ENCODE data around the gene CDH12. TPM values are rescaled to one million over a fixed set of nuclear protein-coding genes. Genes with fewer than 3 reads are reported as not detected.
"Not testable (repeated sequence)": the region's sequence is repeated elsewhere in the genome, so short reads cannot be mapped to it uniquely, and the experiment has no call there.

The CDH12 gene
- total RNA-seq, 1 donor from 2014 or later, result not detected

GRCh38 chr5:22372826-22373660 lies 480.1 kb downstream of the CDH12 start:
- DNase-seq (no peak), ATAC-seq (ENCODE audit: poor library complexity) (no peak)
- intact Hi-C loops (cut with DNase I), result no loop called here

GRCh38 chr5:22372376-22372775 lies 480.8 kb downstream of the CDH12 start:
- no peak for DNase-seq
- ATAC-seq (ENCODE audit: poor library complexity), result no peak
- intact Hi-C loops (cut with DNase I), result no loop called here

GRCh38 chr5:22354956-22355355 lies 498.2 kb downstream of the CDH12 start:
- no peak for DNase-seq
- no peak for ATAC-seq (ENCODE audit: poor library complexity)
- intact Hi-C loops (cut with DNase I), result no loop called here

- no peak for DNase-seq
- no peak for ATAC-seq (ENCODE audit: poor library complexity)
- intact Hi-C loops (cut with DNase I), result no loop called here
Observed at GRCh38 chr5:22352493-22352892, 500.7 kb downstream of the CDH12 start.

- DNase-seq (no peak), ATAC-seq (ENCODE audit: poor library complexity) (no peak)
- intact Hi-C loops (cut with DNase I), result no loop called here
Observed at GRCh38 chr5:22351178-22351577, 502.0 kb downstream of the CDH12 start.

- intact Hi-C loops (cut with DNase I), result no loop called here
- DNase-seq (no peak), ATAC-seq (ENCODE audit: poor library complexity) (no peak)
Observed at GRCh38 chr5:22348027-22348426, 505.1 kb downstream of the CDH12 start.

- ATAC-seq (ENCODE audit: poor library complexity) (no peak), DNase-seq (no peak)
- intact Hi-C loops (cut with DNase I), result no loop called here
Observed at GRCh38 chr5:22344000-22344399, 509.1 kb downstream of the CDH12 start.

- ATAC-seq (ENCODE audit: poor library complexity) (no peak), DNase-seq (no peak)
- intact Hi-C loops (cut with DNase I), result no loop called here
Observed at GRCh38 chr5:22341406-22341805, 511.7 kb downstream of the CDH12 start.

GRCh38 chr5:22332949-22333348 lies 520.2 kb downstream of the CDH12 start:
- ATAC-seq (ENCODE audit: poor library complexity); DNase-seq; intact Hi-C loops (cut with DNase I): not testable (repeated sequence)

GRCh38 chr5:22329683-22330082 lies 523.5 kb downstream of the CDH12 start:
- DNase-seq (no peak), ATAC-seq (ENCODE audit: poor library complexity) (peak; percentile 22)
- intact Hi-C loops (cut with DNase I), result no loop called here

GRCh38 chr5:22319798-22320197 lies 533.3 kb downstream of the CDH12 start:
- no peak for ATAC-seq (ENCODE audit: poor library complexity)
- DNase-seq, result no peak
- intact Hi-C loops (cut with DNase I), result no loop called here

- intact Hi-C loops (cut with DNase I), result no loop called here
- DNase-seq (no peak), ATAC-seq (ENCODE audit: poor library complexity) (no peak)
Observed at GRCh38 chr5:22316294-22316693, 536.9 kb downstream of the CDH12 start.

- intact Hi-C loops (cut with DNase I); ATAC-seq (ENCODE audit: poor library complexity); DNase-seq: not testable (repeated sequence)
Observed at GRCh38 chr5:22315052-22315451, 538.1 kb downstream of the CDH12 start.

- intact Hi-C loops (cut with DNase I), result no loop called here
- no peak for DNase-seq
- no peak for ATAC-seq (ENCODE audit: poor library complexity)
Observed at GRCh38 chr5:22314548-22314947, 538.6 kb downstream of the CDH12 start.

- intact Hi-C loops (cut with DNase I), result no loop called here
- DNase-seq (no peak), ATAC-seq (ENCODE audit: poor library complexity) (no peak)
Observed at GRCh38 chr5:22306011-22306410, 547.1 kb downstream of the CDH12 start.

- DNase-seq (no peak), ATAC-seq (ENCODE audit: poor library complexity) (no peak)
- intact Hi-C loops (cut with DNase I), result no loop called here
Observed at GRCh38 chr5:22295832-22296231, 557.3 kb downstream of the CDH12 start.

- ATAC-seq (ENCODE audit: poor library complexity) (no peak), DNase-seq (no peak)
- intact Hi-C loops (cut with DNase I), result no loop called here
Observed at GRCh38 chr5:22293147-22293546, 560.0 kb downstream of the CDH12 start.

- ATAC-seq (ENCODE audit: poor library complexity) (no peak), DNase-seq (no peak)
- intact Hi-C loops (cut with DNase I), result no loop called here
Observed at GRCh38 chr5:22278164-22278563, 575.0 kb downstream of the CDH12 start.

GRCh38 chr5:22277006-22277405 lies 576.1 kb downstream of the CDH12 start:
- ATAC-seq (ENCODE audit: poor library complexity), result no peak
- intact Hi-C loops (cut with DNase I), result no loop called here
- DNase-seq, result no peak

GRCh38 chr5:22265855-22266254 lies 587.3 kb downstream of the CDH12 start:
- DNase-seq; ATAC-seq (ENCODE audit: poor library complexity); intact Hi-C loops (cut with DNase I): not testable (repeated sequence)

- ATAC-seq (ENCODE audit: poor library complexity) (no peak), DNase-seq (no peak)
- intact Hi-C loops (cut with DNase I), result no loop called here
Observed at GRCh38 chr5:22258139-22258538, 595.0 kb downstream of the CDH12 start.

All from Right ventricle myocardium superior (tissue), 1 donor.